Keratinocyte (primary cell): Measurements from ENCODE around the gene LONP2. TPM values are rescaled to one million over a fixed set of nuclear protein-coding genes. Genes with fewer than 3 reads are reported as not detected.
"Not testable (repeated sequence)": the region's sequence is repeated elsewhere in the genome, so short reads cannot be mapped to it uniquely, and the experiment has no call there.

Experiments used
- DNase-seq: peaks from one replicate; pipeline ENCODE4 v3.0.0-alpha.2; 2011; ENCODE audit warnings: low read depth, missing footprints, low spot score
- FAIRE-seq: peaks from 2 replicates; lab custom pipeline; 2011; peaks lifted over from hg19 to GRCh38; lab: Jason Lieb, UNC
- H2AFZ ChIP-seq: 2 replicates; pipeline ENCODE4 v1.6.0; 2012; ENCODE audit warnings: low read length, control low read depth, inconsistent platforms; ENCODE audit not compliant: control insufficient read depth
- H3K27ac ChIP-seq: 2 replicates; pipeline ENCODE4 v1.5.1; 2011; ENCODE audit warnings: low read length; ENCODE audit not compliant: control insufficient read depth, insufficient read depth
- H3K27me3 ChIP-seq: 3 replicates; pipeline ENCODE4 v1.6.0; 2011; ENCODE audit warnings: low read length; ENCODE audit not compliant: control insufficient read depth, insufficient read depth; ENCODE audit errors: extremely low read depth
- H3K36me3 ChIP-seq, 2 experiments: 2 replicates in 1 of 2; 3 replicates in 1 of 2; pipeline ENCODE4 v1.5.1; 2011; ENCODE audit warnings: low read length in 2 of 2, mild to moderate bottlenecking in 1 of 2; ENCODE audit not compliant: control insufficient read depth in 2 of 2, insufficient read depth in 2 of 2; ENCODE audit errors: extremely low read depth in 1 of 2
- H3K4me1 ChIP-seq: 3 replicates; pipeline ENCODE4 v1.5.1; 2011; ENCODE audit warnings: low read length; ENCODE audit not compliant: control insufficient read depth, insufficient read depth; ENCODE audit errors: extremely low read depth
- H3K4me2 ChIP-seq: 3 replicates; pipeline ENCODE4 v1.6.0; 2011; ENCODE audit warnings: low read depth, low read length; ENCODE audit not compliant: control insufficient read depth, insufficient read depth; ENCODE audit errors: extremely low read depth
- H3K4me3 ChIP-seq, 3 experiments: fragments of 200-600 bp in 1 of 3; sonication (generic) in 1 of 3; 2 replicates in 2 of 3; 3 replicates in 1 of 3; pipeline ENCODE4 v1.5.1; 2011 to 2016; ENCODE audit warnings: low read length in 3 of 3, mild to moderate bottlenecking in 3 of 3, control low read depth in 2 of 3, inconsistent platforms in 1 of 3, low read depth in 1 of 3, mixed read lengths in 1 of 3, mixed run types in 1 of 3, moderate library complexity in 1 of 3; ENCODE audit not compliant: control insufficient read depth in 2 of 3, insufficient read depth in 2 of 3; ENCODE audit errors: extremely low read depth in 1 of 3
- H3K79me2 ChIP-seq: 2 replicates; pipeline ENCODE4 v1.6.0; 2012; ENCODE audit warnings: low read length; ENCODE audit not compliant: control insufficient read depth, insufficient read depth
- H3K9ac ChIP-seq: 3 replicates; pipeline ENCODE4 v1.6.0; 2011; ENCODE audit warnings: low read length; ENCODE audit not compliant: control insufficient read depth, insufficient read depth; ENCODE audit errors: extremely low read depth
- H3K9me1 ChIP-seq: 3 replicates; pipeline ENCODE4 v1.6.0; 2011; ENCODE audit warnings: low read length; ENCODE audit not compliant: control insufficient read depth, insufficient read depth; ENCODE audit errors: extremely low read depth
- H3K9me3 ChIP-seq: 2 replicates; pipeline ENCODE4 v1.5.1; 2012; ENCODE audit warnings: low read depth, low read length; ENCODE audit not compliant: control insufficient read depth
- H4K20me1 ChIP-seq: 3 replicates; pipeline ENCODE4 v1.6.0; 2011; ENCODE audit warnings: low read length; ENCODE audit not compliant: control insufficient read depth, insufficient read depth; ENCODE audit errors: extremely low read depth
- CTCF ChIP-seq, 3 experiments: IDR thresholded peaks in 1 of 3; conservative IDR thresholded peaks in 1 of 3; optimal IDR thresholded peaks in 1 of 3; 2 replicates in 2 of 3; 3 replicates in 1 of 3; pipeline versions ENCODE3 to v1.5.1; 2011; ENCODE audit warnings: low read length in 3 of 3, mild to moderate bottlenecking in 3 of 3, moderate library complexity in 2 of 3, control low read depth in 1 of 3, inconsistent platforms in 1 of 3; ENCODE audit not compliant: insufficient read depth in 2 of 3; ENCODE audit errors: extremely low read depth in 1 of 3
- EZH2 ChIP-seq: IDR thresholded peaks from one replicate; pipeline ENCODE4 v1.6.1; 2012; ENCODE audit warnings: inconsistent platforms, mild to moderate bottlenecking, low read length, moderate library complexity
- dilution Hi-C: fragments of 300-500 bp; cut with MboI; formaldehyde crosslinking; loops from one replicate; pipeline ENCODE4 v1.7.0; 2020; ENCODE audit warnings: low sequenced_read_pairs; ENCODE audit not compliant: extremely low pct_ligation_motif_present
- polyA plus RNA-seq, 5 experiments: library from polyadenylated mRNA; depleted of rRNA in 3 of 5; stranded (reverse) in 3 of 5; stranded (forward) in 1 of 5; unstranded in 1 of 5; fragments of >200 nt; gene quantifications; 1 replicate in 1 of 5; 2 replicates in 3 of 5; 3 replicates in 1 of 5; pipeline versions ENCODE4 v1.2.1 to v1.2.3, GENCODE V29; 2011 to 2012; ENCODE audit warnings: missing spikeins in 2 of 5, low read depth in 1 of 5, low replicate concordance in 1 of 5

LONP2 gene
- polyA plus RNA-seq, 1 donor (not counting 4 experiments of a cell fraction or from before 2014, with no cell fraction given): 49.4 TPM

GRCh38 chr16:48369765-48370164, 125.7 kb downstream of the LONP2 start:
- no peaks in the 10 kb centered on the region for H3K9me1 ChIP-seq
- H3K4me2 ChIP-seq: no peak overlapping the region
- peaks cover 39% of the 10 kb centered on the region for H3K4me1 ChIP-seq
- H2AFZ ChIP-seq: no peak overlapping the region
- H3K9ac ChIP-seq: no peak overlapping the region
- H3K9me3 ChIP-seq: no peaks in the 10 kb centered on the region
- H3K4me3 ChIP-seq: no peak overlapping the region
- H3K27ac ChIP-seq: no peak overlapping the region
- dilution Hi-C loops: loop anchor here (25.0 kb wide), 1 partner anchor 143 kb away; no protein-coding TSS in a partner anchor
- peaks cover 4% of the 10 kb centered on the region for H4K20me1 ChIP-seq
- TF ChIP-seq EZH2 (no peak), CTCF (optimal IDR thresholded peaks at IDR 0.05 in 1 of 3, IDR thresholded peaks at IDR 0.05 in 1 of 3, conservative IDR thresholded peaks at IDR 0.05 in 1 of 3; ENCODE audit: extremely low read depth in 1 of 3, insufficient read depth in 2 of 3, low read length in 3 of 3) (no peak)
- FAIRE-seq (no peak), DNase-seq (no peak)
- no peaks in the 10 kb centered on the region for H3K27me3 ChIP-seq
- peaks cover 90% of the 10 kb centered on the region for H3K79me2 ChIP-seq
- H3K36me3 ChIP-seq: no peaks in the 10 kb centered on the region

- TF ChIP-seq EZH2 (no peak), CTCF (optimal IDR thresholded peaks at IDR 0.05 in 1 of 3, IDR thresholded peaks at IDR 0.05 in 1 of 3, conservative IDR thresholded peaks at IDR 0.05 in 1 of 3; ENCODE audit: extremely low read depth in 1 of 3, insufficient read depth in 2 of 3, low read length in 3 of 3) (no peak)
- H3K79me2 ChIP-seq: peaks cover 90% of the 10 kb centered on the region
- FAIRE-seq (no peak), DNase-seq (no peak)
- no peak overlapping the region for H3K9ac ChIP-seq
- dilution Hi-C loops: loop anchor here (25.0 kb wide), 1 partner anchor 142 kb away; no protein-coding TSS in a partner anchor
- no peaks in the 10 kb centered on the region for H3K36me3 ChIP-seq
- no peaks in the 10 kb centered on the region for H4K20me1 ChIP-seq
- H3K9me3 ChIP-seq: no peaks in the 10 kb centered on the region
- no peak overlapping the region for H3K4me3 ChIP-seq
- H3K9me1 ChIP-seq: no peaks in the 10 kb centered on the region
- no peaks in the 10 kb centered on the region for H3K27me3 ChIP-seq
- H3K27ac ChIP-seq: no peak overlapping the region
- H2AFZ ChIP-seq: no peak overlapping the region
- no peak overlapping the region for H3K4me2 ChIP-seq
- peaks cover 34% of the 10 kb centered on the region for H3K4me1 ChIP-seq
Observed at GRCh38 chr16:48370229-48370628, 126.1 kb downstream of the LONP2 start.

GRCh38 chr16:48370668-48371392, 126.7 kb downstream of the LONP2 start:
- peaks cover 92% of the 10 kb centered on the region for H3K79me2 ChIP-seq
- not testable (repeated sequence) for H3K4me3 ChIP-seq
- peaks cover 31% of the 10 kb centered on the region for H3K4me1 ChIP-seq

More at GRCh38 chr16:48370668-48371392, 126.7 kb downstream of the LONP2 start:
- not testable (repeated sequence) for H3K9me1 ChIP-seq, H4K20me1 ChIP-seq, H3K36me3 ChIP-seq, H3K27ac ChIP-seq, H2AFZ ChIP-seq, H3K4me2 ChIP-seq, H3K9me3 ChIP-seq, H3K9ac ChIP-seq, DNase-seq, H3K27me3 ChIP-seq
- dilution Hi-C loops: loop anchor here (25.0 kb wide), 1 partner anchor 141 kb away; no protein-coding TSS in a partner anchor
- FAIRE-seq: peak; percentile 60
